ENCODE results near the gene CLCNKA.
A peak's percentile ranks its signal among the peaks of the same experiment; 100 is the strongest.

Gene CLCNKA

DNA sequence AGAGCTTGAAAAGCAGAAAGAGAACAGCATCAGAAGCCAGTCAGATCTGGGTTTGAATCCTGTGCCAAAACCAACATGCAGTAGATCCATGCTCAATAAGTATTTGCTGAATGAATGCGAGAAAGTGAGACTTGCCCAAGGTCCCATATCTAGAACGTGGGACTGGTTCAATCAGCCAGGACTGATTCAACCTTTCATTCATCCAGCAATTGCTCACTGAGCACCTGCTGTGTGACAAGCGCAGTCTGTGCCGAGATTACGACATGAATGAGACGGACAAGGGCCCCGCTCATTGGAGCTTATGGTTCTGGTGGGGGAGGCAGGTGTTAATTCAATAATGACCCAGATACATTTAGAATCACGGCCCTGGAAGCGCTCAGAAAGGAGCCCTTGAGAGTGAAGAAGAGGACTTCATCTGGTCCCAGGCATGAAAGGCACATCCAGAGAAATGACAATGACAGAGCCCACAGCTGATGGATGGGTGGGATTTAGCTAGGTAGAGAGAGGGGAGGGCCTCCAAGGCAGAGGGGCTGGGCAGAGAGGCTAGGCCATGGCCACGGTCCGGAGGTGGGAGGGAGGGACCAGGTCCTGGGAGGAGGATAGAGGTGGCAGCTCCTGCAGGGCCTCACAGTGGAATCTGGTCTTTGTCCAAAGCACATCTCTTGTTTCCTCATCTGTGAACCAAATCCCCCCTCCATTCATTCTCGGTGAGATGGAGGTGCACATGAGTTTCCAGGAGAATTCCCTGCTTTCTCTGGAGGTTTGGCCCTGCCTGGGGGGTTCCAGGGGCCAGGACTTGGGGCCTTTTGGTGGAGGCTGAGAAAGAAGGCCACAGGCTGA, 55.8 kb downstream of the CLCNKA start:
- H3K27ac ChIP-seq: no peak overlapping the region
- TF ChIP-seq ZFX (IDR thresholded peaks at IDR 0.05): no peak
- TF ChIP-seq, protein P1, sequence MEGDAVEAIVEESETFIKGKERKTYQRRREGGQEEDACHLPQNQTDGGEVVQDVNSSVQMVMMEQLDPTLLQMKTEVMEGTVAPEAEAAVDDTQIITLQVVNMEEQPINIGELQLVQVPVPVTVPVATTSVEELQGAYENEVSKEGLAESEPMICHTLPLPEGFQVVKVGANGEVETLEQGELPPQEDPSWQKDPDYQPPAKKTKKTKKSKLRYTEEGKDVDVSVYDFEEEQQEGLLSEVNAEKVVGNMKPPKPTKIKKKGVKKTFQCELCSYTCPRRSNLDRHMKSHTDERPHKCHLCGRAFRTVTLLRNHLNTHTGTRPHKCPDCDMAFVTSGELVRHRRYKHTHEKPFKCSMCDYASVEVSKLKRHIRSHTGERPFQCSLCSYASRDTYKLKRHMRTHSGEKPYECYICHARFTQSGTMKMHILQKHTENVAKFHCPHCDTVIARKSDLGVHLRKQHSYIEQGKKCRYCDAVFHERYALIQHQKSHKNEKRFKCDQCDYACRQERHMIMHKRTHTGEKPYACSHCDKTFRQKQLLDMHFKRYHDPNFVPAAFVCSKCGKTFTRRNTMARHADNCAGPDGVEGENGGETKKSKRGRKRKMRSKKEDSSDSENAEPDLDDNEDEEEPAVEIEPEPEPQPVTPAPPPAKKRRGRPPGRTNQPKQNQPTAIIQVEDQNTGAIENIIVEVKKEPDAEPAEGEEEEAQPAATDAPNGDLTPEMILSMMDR (conservative IDR thresholded peaks at IDR 0.05): no peak

DNA sequence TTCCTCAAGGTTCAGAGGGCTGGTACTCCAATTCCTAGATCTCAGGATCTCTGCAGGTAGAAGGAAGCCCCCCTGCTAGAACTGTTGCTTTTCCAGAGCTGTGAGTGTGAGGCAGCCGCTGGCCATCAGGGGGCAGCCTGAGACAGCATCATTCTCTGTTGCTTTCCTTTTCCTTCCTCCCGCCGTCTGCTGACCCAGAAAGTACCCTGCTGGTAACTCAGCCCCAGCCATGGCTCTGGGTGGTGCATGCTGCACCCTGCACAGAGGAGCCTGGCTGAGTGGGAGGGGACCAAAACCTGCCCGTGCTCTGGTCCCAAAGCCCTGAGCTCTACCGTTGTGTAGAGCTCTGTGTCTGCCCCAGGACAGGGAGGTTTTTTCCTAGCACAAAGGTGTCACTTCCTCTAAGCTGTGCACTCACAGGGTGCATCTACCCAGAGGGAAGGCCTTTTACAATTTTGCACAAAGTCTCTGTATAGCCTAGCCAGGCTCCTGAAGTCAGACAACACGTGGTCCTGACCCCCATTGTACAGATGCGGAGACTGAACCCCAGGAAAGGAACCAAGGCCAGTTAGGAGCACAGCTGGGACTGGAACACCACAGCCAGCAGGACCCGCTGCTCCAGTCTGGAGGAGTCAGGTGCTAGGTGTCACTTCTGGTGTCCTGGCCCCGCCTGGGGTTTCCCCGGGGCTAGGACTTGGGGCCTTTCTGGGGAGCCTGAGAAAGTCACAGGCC, 57.3 kb downstream of the CLCNKA start:
- no peak for TF ChIP-seq ZFX (IDR thresholded peaks at IDR 0.05)
- TF ChIP-seq, protein P1 (conservative IDR thresholded peaks at IDR 0.05): peak; percentile 80
- peak overlapping the region; percentile 47 for H3K27ac ChIP-seq

DNA sequence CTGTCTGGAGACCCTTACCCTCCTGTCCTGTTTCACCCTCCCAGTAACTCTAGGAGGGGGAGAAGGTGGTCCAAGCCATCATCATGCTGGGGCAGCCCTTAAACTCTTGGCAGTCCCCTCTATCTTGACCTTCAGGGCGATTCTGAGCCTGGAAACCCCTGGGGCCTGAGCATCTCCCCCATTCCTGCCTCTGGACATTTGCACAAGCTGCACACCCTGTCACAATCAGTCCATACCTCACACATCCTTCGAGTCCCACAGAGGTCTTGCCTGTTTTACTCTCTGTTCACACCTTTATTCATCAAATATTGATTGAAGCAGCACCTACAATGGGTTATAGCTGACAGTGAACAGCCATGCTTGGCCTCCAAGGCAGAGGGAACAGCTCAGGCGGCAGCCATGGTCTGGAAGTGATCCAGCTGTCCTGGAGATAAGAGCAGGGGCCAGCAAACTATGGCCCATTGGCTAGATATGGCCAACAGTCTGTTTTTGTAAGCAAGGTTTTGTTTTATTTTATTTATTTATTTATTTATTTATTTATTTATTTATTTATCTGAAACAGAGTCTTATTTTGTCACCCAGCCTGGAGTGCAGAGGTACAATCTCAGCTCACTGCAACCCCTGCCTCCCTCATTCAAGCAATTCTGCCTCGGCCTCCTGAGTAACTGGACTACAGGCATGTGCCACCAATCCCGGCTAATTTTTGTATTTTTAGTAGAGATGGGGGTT, 58.8 kb downstream of the CLCNKA start:
- no peak overlapping the region for H3K27ac ChIP-seq
- TF ChIP-seq, protein P1 (conservative IDR thresholded peaks at IDR 0.05): no peak
- no peak for TF ChIP-seq ZFX (IDR thresholded peaks at IDR 0.05)

DNA sequence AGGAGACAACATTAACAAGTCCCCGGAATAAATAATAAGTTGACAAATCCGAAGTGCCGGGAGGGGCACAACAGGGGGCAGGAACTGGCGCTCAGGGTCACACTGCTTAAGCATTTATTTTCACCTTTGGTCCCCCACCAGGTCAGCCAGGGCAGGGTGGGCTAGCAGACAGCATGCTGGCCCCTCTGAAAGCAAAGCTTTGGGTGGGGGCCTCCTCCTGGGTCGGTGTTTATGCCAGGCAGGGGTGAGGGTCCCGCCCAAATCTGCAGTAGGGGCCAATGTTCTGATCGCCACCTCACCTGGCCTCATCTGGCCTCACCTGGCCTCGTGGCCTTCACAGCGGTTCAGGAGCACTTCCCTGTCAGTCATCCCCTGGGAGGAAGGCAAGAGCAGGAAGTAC, 59.8 kb downstream of the CLCNKA start:
- H3K27ac ChIP-seq: peak overlapping the region; percentile 8; the same call in 1 of the 2 replicates
- TF ChIP-seq, protein P1 (conservative IDR thresholded peaks at IDR 0.05): no peak
- TF ChIP-seq ZFX (IDR thresholded peaks at IDR 0.05): no peak

DNA sequence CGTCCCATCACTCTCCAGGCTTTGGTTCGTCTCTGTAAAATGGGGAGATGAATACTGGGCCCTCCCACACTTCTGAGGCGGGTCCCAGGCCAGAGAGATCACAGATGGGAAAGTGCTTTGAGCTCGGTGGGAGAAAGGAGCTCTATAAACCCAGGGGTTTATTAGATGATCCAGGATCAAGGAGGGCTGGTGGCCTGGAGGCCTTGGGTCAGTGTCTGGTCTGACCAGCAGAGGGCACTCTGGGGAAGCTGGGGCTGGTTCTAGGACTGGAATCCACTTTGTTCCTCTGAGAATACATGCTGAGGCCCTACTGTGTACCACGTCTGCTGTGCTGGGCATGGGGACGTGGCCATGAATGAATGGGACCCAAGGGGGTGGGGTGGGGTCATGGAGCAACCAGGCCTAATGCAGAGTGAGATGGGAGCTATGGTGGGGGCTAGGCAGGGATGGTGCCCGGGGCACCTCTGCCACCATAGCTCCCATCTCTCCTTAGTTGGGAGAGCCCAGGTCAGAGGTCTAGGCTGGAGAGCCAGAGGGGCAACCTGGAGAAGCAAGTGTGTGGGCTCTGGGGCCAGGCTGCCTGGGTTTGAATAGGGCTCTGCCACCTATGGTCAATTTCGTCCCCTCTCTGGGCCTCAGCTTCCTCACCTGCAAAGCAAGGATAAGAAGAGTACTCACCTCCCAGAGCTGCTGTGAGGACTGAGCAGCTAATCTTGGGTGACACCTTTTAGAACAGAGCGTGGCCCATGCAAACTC, 60.6 kb downstream of the CLCNKA start:
- no peak for TF ChIP-seq ZFX (IDR thresholded peaks at IDR 0.05)
- TF ChIP-seq, protein P1 (conservative IDR thresholded peaks at IDR 0.05): peak; percentile 84
- peak overlapping the region; percentile 8; the same call in 1 of the 2 replicates for H3K27ac ChIP-seq

DNA sequence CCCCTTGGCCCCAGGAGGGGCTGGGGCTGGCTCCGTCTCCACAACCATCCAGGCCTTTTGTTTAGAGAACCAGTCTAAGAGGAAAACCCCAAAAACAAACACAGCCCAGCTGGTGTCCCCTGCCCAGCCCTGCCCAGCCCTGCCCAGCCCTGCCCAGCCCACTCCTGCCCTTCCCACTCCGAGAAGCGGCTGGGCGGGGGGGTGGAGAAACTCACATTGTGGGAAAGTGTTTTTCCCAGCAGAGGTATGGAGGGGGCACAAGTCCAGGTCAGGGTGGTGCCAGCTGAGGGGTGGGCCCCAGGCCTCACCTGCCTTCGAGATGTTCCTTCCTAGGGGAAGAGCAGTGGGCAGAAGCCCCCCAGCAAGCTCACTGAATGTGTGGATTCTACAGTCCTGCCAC, 61.6 kb downstream of the CLCNKA start:
- no peak for TF ChIP-seq ZFX (IDR thresholded peaks at IDR 0.05)
- TF ChIP-seq, protein P1 (conservative IDR thresholded peaks at IDR 0.05): no peak
- no peak overlapping the region for H3K27ac ChIP-seq

All from C4-2B (cell line).